ENCODE measurements around the gene JDP2.

Gene JDP2

GRCh38 chr14:75521415-75522199 is 93.8 kb downstream of the JDP2 start:
- no peak for FAIRE-seq
- TF ChIP-seq POLR2A (IDR thresholded peaks at IDR 0.05; ENCODE audit: low read depth, low read length): no peak
- DNase-seq (ENCODE audit: insufficient read length, low spot score): no peak

GRCh38 chr14:75522224-75522982 is 94.6 kb downstream of the JDP2 start, which contains the start of gene BATF:
TSS of gene BATF (plus strand) at chr14:75522469. CDS start at chr14:75522683, 214 bp downstream.
- FAIRE-seq (no peak), DNase-seq (ENCODE audit: insufficient read length, low spot score) (no peak)
- no peak for TF ChIP-seq POLR2A (IDR thresholded peaks at IDR 0.05; ENCODE audit: low read depth, low read length)

GRCh38 chr14:75522983-75523318 is 95.1 kb downstream of the JDP2 start:
- FAIRE-seq: no peak
- no peak for TF ChIP-seq POLR2A (IDR thresholded peaks at IDR 0.05; ENCODE audit: low read depth, low read length)
- DNase-seq (ENCODE audit: insufficient read length, low spot score): no peak
